ENCODE data around the gene IFITM5.
"Not testable (repeated sequence)": the region's sequence is repeated elsewhere in the genome, so short reads cannot be mapped to it uniquely, and the experiment has no call there.

IFITM5 gene

GRCh38 chr11:299081-299891 lies at the start of gene IFITM5:
Gene IFITM5 (minus strand): TSS chr11:299526. CDS start chr11:299490, 36 bp downstream.
- in situ Hi-C loops (cut with MboI; ENCODE audit: low sequenced_read_pairs), result no loop called here

- in situ Hi-C loops (cut with MboI; ENCODE audit: low sequenced_read_pairs), result no loop called here
Observed at GRCh38 chr11:346529-346928, 47.2 kb upstream of the IFITM5 start.

- in situ Hi-C loops (cut with MboI; ENCODE audit: low sequenced_read_pairs), result no loop called here
Observed at GRCh38 chr11:344836-345578, 45.7 kb upstream of the IFITM5 start.

- in situ Hi-C loops (cut with MboI; ENCODE audit: low sequenced_read_pairs), result no loop called here
Observed at GRCh38 chr11:342328-342727, 43.0 kb upstream of the IFITM5 start.

- in situ Hi-C loops (cut with MboI; ENCODE audit: low sequenced_read_pairs), result no loop called here
Observed at GRCh38 chr11:340539-341512, 41.5 kb upstream of the IFITM5 start.

GRCh38 chr11:339963-340362 lies 40.6 kb upstream of the IFITM5 start:
- in situ Hi-C loops (cut with MboI; ENCODE audit: low sequenced_read_pairs), result no loop called here

GRCh38 chr11:337711-338110 lies 38.4 kb upstream of the IFITM5 start:
- in situ Hi-C loops (cut with MboI; ENCODE audit: low sequenced_read_pairs), result no loop called here

- in situ Hi-C loops (cut with MboI; ENCODE audit: low sequenced_read_pairs), result no loop called here
Observed at GRCh38 chr11:336659-337198, 37.4 kb upstream of the IFITM5 start.

- in situ Hi-C loops (cut with MboI; ENCODE audit: low sequenced_read_pairs), result no loop called here
Observed at GRCh38 chr11:335779-336658, 36.7 kb upstream of the IFITM5 start.

- in situ Hi-C loops (cut with MboI; ENCODE audit: low sequenced_read_pairs), result no loop called here
Observed at GRCh38 chr11:334264-334994, 35.1 kb upstream of the IFITM5 start.

- in situ Hi-C loops (cut with MboI; ENCODE audit: low sequenced_read_pairs), result not testable (repeated sequence)
Observed at GRCh38 chr11:333616-334263, 34.4 kb upstream of the IFITM5 start.

GRCh38 chr11:332651-333480 lies 33.5 kb upstream of the IFITM5 start:
- in situ Hi-C loops (cut with MboI; ENCODE audit: low sequenced_read_pairs), result no loop called here

- in situ Hi-C loops (cut with MboI; ENCODE audit: low sequenced_read_pairs), result no loop called here
Observed at GRCh38 chr11:331358-332060, 32.2 kb upstream of the IFITM5 start.

- in situ Hi-C loops (cut with MboI; ENCODE audit: low sequenced_read_pairs), result no loop called here
Observed at GRCh38 chr11:330694-331357, 31.5 kb upstream of the IFITM5 start.

- in situ Hi-C loops (cut with MboI; ENCODE audit: low sequenced_read_pairs), result no loop called here
Observed at GRCh38 chr11:330307-330693, 31.0 kb upstream of the IFITM5 start.

- in situ Hi-C loops (cut with MboI; ENCODE audit: low sequenced_read_pairs), result no loop called here
Observed at GRCh38 chr11:329886-330253, 30.5 kb upstream of the IFITM5 start.

Measured in HL-60/S4 treated with phorbol 12-myristate 13-acetate at 8.2 ng/mL for 4 days and 3 days (cell line).